HG03159 (cell line): ENCODE data around the gene RSPH3.
"Not testable (repeated sequence)": the region's sequence is repeated elsewhere in the genome, so short reads cannot be mapped to it uniquely, and the experiment has no call there.

ENCODE experiments used
- ATAC-seq: cut with Tn5 transposase; IDR thresholded peaks from one replicate; pipeline ENCODE4 v1.9.1; 2021; ENCODE audit warnings: mild to moderate bottlenecking, moderate library complexity; ENCODE audit not compliant: unreplicated experiment

The RSPH3 gene

GRCh38 chr6:158978757-158979156 is 21.2 kb downstream of the RSPH3 start:
- ATAC-seq = no peak

GRCh38 chr6:158977382-158977781 is 22.6 kb downstream of the RSPH3 start:
- no peak for ATAC-seq

- no peak for ATAC-seq
Observed at GRCh38 chr6:158972241-158973233, 27.5 kb downstream of the RSPH3 start.

- no peak for ATAC-seq
Observed at GRCh38 chr6:158970640-158971275, 29.2 kb downstream of the RSPH3 start.

DNA sequence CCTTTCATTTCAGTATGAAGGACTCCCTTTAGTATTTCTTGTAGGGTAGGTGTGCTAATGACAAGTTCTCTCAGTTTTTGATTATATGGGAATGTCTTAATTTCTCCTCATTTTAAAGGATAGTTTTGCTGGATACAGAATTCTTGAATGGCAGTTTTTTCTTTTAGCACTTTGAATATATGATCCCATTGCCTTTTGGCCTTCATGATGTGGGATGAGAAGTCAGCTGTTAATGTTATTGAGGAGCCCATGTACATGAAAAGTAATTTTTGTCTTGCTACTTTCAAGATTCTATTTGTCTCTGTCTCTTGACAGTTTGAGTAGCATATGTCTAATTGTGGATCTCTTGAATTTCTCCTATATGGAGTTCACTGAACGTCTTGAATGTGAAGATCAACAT is 30.9 kb downstream of the RSPH3 start:
- ATAC-seq = no peak

DNA sequence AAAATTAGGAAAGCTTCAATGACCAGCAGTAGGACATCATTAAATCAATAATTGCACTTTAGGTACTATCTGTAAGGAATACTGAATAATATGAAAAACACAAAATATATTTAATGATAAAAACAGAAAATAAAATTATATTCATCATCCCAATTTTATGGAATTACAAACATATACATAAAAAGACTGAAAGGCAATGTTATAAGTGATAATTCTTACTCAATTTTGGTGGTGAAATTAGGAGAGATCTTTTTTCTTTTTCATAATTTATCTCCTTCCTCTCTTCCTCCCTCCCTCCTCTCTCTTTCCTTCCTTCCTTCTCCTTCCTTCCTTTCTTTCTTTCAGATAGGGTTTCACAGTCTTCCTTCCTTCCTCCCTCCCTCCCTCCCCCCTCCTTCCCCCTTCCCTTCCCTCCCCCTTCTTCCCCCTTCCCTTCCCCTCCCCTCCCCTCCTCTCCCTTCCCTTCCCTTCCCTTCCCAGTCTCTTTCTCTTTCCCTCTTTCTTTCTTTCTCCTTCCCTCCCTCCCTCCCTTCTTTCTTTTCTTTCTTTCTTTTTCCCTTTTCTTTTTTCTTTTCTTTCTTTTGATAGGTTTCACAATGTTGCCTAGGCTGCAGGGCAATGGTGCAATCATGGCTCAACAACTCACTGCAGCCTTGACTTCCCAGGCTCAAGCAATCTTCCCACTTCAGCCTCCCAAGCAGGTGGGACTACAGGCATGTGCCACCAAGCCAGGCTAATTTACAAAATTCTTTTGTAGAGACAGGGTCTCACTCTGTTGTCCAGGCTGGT is 36.8 kb downstream of the RSPH3 start:
- no peak for ATAC-seq

DNA sequence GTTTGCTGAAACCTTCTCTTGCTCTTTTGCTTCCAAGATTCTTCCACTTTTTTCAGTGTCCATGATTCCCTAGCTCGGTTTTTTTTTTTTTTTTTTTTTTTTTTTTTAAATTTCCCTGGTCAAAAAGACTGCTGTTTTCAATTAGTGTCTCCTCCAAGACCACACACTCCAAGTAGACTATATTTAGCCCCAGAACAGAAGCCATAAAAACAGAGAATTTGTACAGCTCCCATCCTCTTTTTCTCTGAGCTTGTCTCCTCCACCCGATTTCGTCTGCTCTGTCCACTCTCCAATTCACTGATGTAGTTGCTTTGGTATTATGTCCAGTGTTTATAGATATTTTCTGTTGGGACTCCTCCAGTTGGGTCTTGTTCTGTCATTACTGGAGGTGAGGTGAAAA is 37.6 kb downstream of the RSPH3 start:
- ATAC-seq = no peak

DNA sequence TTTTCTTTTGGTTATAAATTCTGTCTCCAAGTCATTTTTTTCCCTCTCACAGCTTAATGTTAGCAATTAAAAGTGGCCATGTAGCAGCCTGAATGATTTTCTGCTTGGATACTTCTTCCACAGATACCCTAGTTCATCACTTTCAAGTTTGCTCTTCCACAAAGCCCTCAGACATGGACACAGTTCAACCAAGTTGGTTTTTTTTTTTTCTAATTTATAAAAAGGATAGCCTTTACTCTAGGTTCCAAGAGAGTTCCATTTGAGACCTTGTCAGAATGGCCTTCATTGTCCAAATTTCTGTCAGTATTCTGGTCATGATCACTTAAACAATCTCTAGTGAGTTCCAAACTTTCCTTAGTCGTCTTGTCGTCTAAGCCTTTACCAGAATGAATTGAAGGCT is 40.0 kb downstream of the RSPH3 start:
- ATAC-seq = no peak

- ATAC-seq = no peak
Observed at GRCh38 chr6:158959552-158959951, 40.5 kb downstream of the RSPH3 start.

- no peak for ATAC-seq
Observed at GRCh38 chr6:158958504-158959386, 41.3 kb downstream of the RSPH3 start.

DNA sequence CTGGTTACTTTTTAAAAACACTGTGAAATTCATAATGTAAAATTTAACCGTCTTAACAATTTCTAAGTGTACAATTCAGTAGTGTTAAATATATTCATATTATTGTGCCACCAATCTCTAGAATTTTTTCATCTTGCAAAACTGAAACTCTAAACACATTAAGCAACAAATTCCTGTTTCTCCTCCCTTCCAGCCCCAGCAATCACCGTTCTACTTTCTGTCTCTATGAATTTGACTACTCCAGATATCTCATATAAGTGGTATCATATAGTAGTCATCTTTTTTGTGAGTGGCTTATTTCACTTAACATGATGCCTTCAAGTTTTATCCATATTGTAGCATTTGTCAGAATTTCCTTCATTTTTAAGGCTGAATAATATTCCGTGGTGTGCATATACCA is 44.7 kb downstream of the RSPH3 start:
- ATAC-seq = no peak

- no peak for ATAC-seq
Observed at GRCh38 chr6:158954753-158955152, 45.2 kb downstream of the RSPH3 start.

- not testable (repeated sequence) for ATAC-seq
Observed at GRCh38 chr6:158952011-158952410, 48.0 kb downstream of the RSPH3 start.

- ATAC-seq = not testable (repeated sequence)
Observed at GRCh38 chr6:158951565-158951964, 48.4 kb downstream of the RSPH3 start.

GRCh38 chr6:158947284-158947683 is 52.7 kb downstream of the RSPH3 start:
- no peak for ATAC-seq

DNA sequence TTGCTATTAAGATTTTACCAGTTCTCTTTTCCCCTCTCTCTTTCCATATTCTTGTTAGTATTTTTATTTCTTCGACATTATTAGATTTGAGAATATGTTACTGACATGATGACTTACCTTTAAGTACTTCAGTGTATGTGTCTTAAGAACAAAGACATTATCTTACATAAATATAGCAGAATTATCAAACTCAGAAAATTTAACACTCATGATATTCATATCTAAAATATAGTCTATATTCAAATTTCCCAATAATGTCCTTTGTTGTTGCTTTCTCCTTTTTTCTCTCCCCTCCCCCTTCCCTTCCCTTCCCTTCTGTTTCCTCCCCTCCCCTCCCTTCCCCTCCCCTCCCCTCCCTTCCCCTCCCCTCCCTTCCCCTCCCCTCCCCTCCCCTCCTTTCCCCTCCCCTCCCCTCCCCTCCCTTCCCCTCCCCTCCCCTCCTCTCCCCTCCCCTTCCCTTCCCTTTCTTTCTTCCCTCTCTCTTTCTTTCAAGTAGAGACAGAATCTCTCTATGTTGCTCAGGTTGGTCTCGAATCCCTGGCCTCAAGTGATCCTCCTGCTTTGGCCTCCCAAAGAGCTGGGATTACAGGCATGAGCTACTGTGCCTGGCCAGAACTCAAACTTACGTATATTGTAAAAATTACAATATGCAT is 56.5 kb downstream of the RSPH3 start:
- ATAC-seq = no peak

GRCh38 chr6:158942349-158942748 is 57.7 kb downstream of the RSPH3 start:
- no peak for ATAC-seq

- ATAC-seq = no peak
Observed at GRCh38 chr6:158941246-158941645, 58.8 kb downstream of the RSPH3 start.

DNA sequence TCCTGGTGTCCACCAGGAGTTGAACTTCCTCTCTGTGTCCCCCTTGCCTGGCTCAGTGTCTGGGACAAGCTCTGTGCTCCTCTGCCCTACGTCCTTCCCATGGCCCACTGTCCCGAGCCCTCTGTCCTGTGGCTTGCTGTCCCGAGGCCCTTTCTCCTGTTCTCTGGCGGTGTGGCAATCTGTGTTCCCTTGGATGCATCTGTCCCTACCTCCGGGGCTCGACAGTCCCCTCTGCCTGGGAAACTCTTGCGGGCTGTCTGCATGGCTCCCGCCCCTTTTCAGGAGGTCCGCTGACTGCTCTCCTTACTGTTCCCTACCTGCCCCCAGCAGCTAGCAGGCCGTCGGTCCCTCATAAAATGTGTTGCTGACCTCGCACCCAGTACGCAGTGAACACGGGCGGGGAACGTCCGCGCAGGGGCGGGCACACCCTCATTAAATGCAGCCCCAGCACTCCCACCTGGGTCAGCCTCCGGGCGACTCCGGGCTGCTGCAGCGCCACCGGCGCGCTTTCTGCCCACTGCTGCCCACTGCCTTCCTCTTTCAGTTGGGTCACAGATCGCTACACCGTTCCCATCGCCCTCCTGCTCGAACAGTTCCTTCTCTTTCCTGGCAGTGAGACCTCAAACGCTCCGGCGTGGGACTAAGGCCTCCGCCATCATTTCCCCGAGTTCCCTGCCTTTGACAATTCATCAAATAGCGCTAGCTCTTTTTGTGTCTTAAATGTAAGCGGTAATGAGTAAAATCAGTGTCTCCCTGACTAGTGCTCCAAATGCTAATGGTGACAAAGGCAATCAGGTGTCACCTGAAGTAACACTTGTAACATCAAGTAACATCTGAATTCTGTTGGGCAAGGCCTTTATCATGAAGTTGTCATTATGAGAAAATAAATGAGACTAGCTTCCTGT is 60.5 kb downstream of the RSPH3 start:
- no peak for ATAC-seq
